HG02981 (cell line): ENCODE measurements around the gene TACC3.

ENCODE experiments used
- ATAC-seq: cut with Tn5 transposase; IDR thresholded peaks from one replicate; pipeline ENCODE4 v1.9.1; 2021; ENCODE audit warnings: mild to moderate bottlenecking, moderate library complexity; ENCODE audit not compliant: unreplicated experiment

TACC3 gene

DNA sequence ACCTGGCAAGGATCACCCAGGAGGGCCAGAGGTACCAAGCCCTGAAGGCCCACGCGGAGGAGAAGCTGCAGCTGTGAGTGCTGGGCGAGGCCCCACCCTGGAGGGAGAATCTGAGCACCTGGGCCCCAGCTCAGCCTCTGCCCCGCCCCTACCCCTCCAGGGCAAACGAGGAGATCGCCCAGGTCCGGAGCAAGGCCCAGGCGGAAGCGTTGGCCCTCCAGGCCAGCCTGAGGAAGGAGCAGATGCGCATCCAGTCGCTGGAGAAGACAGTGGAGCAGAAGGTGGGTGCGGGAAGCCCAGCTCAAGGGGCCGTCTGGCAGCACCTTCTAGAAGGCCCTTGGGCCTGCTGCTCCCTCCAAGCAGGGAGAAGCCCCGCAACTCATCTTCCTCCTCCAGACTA lies 23.2 kb downstream of the TACC3 start:
- no peak for ATAC-seq

DNA sequence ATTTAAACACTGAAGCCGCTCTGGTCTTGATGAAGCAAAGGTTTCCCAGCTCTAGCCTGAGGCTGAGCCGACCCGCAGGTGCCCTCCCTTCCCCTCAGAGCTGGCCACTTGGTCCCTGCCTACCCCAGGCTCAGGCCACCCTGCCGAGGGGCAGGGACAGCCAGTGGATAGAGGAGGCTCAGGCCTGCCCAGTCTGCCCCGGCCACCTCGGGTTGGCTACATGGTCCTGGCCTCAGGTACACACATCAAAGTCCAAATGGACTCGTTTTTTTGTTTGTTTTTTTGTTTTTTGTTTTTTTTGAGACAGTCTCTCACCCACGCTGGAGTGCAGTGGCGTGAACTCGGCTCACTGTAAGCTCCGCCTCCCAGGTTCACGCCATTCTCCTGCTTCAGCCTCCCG lies 23.8 kb downstream of the TACC3 start:
- ATAC-seq: no peak

DNA sequence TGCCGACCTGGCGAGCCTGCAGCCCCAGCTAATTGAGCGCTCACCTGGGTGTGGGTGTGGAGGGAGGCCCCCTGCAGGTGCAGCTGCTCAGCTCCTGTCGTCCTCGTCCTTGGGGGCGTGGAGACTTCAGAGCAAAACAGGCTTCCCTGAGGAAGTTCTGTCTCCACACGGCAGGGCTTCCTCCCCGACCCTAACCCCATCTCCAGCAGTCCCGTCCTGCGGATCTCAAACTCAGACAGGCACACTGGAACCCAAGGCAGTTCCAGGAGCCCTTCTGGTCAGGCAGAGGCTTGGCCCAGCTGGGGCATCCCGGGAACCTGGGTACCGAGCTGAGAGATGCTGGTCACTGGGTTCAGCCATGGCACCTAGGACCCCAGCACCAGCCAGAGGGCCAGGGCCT lies 24.4 kb downstream of the TACC3 start:
- no peak for ATAC-seq

DNA sequence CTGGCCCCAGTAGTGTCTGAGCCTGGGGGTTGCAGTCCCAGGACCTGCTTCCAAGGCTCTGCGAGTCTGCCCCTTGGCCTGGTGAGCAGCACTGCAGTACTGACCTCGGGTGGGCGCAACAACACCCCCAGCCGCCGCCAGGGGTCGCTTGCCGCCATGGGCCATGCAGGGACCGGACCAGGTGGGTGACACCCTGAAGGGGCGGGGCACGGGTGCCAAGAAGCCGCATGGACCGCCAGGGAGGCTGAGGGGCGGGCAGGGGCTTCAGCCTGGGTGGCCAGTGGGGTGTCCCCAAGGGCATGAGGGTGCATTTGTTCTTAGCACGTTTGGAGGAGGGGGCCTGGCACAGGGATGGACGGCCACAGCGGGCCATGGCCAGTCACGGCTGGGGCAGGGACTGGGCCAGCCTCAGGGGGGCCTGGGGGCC lies 25.0 kb downstream of the TACC3 start:
- ATAC-seq: peak; percentile 66

DNA sequence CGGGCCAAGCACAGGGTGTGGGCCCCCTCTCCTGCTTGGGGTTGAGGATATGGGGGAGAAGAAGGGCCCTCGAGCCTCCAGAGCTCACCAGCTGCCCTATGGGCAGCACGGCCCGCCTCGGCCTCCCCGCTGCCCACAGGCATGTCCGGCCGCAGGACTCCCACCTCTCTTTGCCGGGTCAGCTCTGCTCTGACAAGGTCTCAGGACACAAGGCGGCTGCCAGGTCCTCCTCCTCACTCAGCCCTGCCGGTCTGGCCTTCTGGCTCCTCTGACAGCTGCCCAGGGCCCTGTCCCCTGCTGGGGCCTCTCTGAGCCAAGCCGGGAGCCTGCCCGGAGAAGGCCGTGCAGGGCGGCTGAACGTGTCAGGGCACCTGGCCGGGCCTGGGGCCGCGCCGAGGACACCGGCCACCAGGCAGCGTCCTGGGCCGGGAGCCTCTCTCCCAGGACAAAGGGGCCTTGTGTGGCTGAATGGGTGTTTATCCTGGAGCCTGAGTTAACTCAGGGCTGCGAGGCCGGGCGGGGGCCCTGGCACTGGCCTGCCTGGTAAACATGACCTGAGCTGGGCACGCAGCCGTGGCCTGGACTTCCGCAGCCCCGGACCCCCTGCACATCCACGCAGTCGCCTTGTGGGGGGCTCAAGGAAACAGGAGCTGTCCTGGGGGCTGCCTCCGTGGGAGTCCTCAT lies 25.7 kb downstream of the TACC3 start:
- ATAC-seq: no peak

DNA sequence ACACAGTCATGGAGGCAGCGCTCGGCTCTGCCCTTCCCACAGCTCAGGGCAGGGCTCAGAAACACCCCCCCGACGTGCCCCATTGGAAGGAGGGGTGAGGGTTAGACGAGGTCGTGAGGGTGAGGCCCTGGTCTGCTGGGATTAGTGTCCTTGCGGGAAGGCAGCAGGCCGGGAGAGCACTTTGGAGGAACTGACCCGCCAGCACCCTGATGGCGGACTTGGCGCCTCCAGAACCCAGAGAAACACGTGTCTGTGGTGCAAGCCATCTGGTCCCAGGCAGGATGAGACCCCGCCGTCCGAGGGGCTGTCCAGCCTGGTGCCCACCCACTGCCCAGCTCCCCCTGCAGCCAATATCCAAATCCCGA lies 26.3 kb downstream of the TACC3 start:
- no peak for ATAC-seq

DNA sequence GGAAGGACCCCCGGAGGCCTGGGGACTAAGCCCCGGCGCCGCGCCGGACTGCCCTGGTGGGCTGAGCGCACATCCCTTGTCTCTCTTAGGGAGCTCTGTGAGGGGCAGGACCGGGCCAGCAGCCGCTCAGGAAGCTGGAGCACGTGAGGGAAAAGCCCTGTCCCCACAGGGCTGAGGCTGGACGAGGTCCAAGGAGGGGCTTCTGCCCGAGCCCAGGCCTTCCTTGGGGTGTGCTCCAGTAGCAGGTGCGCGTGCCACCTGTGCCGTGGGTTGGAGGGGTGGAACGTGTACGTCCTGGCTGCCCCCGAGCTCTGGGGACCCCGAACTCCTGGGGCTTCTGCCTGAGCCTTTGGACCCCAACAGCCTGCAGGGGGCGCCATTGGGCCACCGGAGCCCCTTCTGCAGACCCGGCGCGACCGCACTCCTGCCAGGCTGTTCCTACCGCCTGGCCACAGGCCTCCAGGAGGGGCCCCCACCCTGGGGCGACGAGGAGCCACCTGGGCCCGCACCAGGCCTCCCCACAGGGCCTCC lies 27.2 kb downstream of the TACC3 start:
- no peak for ATAC-seq

DNA sequence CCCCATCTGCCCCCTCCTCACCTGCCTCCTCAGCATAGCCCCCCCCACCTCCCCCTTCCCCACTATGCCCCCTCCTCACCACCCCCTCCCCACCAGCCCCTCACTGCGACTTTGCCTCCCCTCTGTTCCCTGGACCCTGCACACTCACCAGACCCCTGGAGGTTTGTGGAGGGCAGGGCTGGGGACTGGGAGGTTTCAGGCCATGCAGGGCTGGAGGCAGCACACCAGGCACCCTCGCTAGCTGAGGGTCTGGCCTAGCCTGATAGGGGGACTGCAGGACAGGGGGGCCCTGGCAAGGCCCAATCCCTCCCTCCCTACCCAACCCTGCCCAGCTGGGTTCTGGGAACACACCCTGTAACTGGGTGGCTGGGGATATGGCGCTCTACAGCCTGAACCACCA lies 28.0 kb downstream of the TACC3 start:
- ATAC-seq: no peak

DNA sequence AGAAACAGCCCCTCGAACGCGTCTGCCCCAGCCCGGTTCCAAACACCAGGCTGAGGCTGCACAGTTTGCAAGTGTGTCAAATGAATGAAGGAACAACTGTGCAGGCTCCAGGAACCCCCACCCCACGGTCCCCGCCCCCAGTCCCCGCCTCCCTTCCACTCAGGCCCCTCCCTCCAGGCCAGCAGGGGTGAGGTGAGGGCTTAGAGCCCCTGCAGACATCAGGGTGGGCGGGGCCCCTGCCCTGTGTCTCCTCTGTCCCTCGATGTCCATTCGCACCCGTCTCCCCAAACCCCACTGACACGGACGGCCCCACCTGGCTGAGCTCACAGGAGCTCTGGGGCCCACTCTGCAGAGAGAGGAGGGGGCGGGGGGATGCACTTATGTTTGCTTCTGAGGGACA lies 28.5 kb downstream of the TACC3 start:
- no peak for ATAC-seq

DNA sequence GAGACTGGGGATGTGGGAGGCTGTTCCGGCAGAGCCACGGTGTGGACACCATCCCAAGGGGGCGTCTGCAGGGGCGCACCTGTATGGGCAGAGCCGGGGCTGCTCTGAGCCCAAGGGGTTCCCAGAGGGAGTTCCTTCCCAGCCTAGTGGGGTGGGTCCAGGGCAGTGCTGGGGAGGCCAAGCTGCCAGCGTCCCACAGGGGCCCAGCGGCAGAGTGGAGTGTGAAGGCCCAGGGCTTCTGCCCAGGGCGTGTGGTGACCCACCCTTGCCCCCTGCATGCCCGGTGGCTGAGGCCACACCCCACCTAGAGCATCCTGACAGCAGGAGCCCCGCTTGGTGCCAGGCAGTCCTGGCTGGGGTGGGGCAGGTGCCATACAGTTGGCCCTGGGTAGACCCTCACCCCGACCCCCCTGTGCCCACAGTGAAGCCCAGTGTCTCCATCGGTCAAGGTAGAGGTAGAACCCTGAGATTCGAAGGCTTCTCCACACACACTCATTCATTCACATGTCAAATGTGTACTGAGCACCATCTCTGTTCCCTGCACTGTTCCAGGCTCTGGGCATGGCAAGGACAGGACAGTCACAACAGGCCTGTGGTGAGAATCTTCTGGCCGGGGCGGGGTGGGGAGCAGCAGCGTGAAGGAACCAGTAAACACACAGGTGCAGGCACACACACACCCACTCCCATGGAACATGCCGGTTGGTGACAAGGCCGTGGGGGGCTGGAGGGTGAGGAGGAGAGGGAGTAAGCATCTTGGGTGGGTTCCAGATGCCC lies 29.2 kb downstream of the TACC3 start:
- ATAC-seq: no peak

DNA sequence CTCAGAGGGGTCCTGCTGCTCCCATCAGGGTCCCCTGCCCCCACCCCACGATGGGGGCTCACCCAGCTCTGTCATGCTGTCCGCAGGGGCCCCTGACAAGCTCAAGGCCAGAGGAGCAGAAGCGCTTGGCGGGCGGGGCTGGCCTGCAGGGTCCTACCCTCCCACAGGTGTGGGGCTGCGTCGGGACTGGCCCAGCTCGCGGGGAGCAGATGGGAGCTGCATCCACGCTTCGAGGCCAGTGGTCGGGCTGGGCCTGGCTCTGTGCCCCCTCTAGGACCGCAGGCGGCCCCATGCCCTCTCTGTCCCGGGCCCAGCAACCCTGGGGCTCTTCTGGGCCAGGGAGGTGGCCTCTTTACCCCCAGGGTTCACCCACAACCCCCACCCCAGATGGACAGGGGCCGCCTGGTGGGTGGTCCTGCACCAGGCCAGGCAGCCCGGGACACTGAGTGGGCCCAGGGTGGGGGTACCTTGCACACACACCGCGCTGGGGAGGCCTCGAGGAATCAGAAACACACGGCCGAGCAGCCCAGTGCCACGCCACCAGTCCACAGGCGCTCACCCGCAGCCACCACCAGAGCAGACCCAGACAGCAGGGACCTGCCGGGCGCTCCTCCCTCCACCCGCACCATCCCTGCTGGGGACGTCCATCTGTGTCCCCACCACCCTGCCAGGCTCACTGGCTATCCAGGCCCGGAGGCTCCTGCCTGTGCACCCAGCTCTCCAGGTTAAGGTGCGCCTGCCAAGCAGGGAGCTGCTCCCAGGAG lies 30.0 kb downstream of the TACC3 start:
- no peak for ATAC-seq

DNA sequence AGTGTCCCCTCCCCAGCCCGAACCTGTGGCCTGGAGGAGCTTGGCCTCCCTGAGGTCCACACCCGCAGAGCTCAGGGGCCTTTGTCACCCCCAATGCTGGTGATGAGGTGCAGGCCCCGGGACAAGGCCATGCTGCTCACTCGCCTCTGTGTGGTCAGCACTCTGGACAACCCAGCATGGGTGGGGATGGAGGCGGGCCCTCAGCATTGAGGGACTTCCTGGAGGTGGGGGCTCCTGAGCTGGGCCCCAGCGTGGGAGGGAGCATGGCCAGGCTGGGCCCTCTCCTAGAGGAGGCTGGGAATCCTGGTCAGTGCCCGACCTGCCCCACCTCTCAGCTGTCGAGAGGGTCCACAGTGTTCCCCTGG lies 30.6 kb downstream of the TACC3 start:
- no peak for ATAC-seq

DNA sequence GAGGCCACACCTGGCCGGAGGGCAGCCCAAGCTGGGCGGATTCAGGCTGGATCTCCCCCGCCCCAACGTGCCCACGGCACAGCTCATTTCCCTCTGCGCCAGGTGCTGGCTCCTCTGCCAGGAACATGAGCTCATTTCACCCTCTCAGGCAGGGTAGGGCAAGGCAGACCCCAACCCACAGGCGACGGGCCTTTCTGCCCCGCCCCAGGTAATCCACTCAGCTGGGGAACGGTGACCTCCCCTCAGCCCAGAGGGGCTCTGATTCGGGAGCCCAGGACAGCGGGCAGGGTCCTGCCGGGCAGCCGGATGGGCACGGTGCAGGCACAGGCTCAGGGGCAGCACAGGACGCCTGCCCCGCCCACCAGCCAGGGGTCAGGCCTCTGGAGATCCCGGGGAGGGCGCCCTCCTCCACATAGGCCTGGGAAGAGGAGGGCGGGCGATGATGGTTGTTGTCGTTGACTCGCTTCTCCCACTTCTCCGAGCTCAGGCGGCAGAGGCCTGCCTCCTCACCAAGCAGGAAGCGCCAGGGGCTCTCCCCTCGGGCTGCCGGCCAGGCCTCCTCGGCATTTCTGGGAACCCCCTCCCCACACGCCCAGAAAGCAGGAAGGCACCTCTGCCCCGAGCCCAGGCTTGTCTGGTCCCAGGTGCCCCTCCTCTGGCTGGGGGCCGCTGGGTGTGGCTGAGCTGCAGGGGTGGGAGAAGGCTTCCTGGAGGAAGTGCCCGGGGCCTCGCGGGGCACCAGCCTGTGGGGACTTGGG lies 31.1 kb downstream of the TACC3 start:
- ATAC-seq: no peak

DNA sequence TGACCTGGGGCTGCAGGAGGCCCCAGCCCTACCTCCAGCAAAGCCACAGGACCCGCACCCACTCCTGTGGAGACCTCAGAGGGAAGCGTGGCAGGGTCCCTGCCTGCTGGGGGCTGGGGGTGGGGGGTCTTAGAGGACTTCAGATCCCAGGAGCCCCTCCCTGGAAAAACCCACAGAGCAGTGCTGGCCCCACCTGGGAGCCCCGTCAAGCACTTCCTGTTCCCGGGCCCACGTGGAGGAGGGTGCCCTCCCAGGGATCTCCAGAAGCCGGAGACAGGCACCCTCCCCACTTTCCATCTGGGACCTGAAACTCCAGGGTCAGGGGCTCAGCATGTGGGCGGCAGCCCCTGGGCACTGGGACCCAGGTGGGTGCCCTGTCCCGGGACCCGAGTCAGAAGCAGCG lies 32.0 kb downstream of the TACC3 start:
- ATAC-seq: no peak

DNA sequence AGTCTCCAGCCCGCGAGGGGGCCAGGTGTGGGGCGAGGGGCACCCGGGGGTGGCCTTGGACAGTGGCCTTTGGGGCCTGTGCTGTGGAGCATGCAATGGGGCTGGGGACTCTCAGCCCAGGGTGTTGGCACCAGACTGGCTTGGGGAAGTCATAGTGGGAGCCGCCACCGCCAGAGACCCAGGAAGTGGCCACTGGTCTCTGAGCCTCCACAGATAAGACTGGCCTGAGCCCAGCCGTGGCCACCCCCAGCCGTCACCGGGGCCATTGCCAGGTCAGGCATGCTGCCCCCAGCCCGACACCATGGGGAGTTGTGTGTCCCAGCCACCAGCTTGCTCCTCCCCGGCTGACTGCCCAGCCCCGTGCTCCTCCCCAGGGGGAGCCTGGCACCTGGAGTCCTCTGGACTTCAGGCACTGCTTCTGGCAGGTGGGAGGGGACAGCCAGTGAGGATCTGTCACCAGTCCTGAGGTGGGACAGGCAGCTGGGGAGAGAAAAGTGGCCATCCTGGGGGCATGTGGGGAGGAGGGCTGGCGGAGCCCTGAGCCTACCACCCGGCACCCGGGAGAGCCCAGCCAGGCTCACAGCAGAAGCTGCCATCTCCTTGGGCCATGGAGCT lies 32.5 kb downstream of the TACC3 start:
- ATAC-seq: no peak

DNA sequence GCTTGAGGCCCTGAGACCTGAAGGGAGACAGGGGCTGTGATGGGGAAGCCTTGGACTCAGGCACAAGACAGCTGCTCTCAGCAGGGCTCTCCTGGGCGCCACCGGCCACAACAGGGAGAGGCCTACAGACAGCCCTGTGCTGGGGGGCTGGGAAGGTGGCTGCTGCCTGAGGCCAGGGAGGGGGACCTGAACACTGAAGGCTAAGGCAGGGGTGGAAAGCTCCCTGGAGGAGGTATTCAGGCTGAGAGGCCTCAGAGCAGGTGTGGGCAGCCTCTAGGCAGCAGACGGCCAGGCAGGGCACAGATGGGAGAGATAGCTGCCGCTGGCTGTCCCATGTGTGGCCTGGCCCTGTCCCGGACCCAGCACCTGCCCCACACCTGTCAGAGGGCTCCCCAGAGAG lies 33.0 kb downstream of the TACC3 start:
- ATAC-seq: no peak

DNA sequence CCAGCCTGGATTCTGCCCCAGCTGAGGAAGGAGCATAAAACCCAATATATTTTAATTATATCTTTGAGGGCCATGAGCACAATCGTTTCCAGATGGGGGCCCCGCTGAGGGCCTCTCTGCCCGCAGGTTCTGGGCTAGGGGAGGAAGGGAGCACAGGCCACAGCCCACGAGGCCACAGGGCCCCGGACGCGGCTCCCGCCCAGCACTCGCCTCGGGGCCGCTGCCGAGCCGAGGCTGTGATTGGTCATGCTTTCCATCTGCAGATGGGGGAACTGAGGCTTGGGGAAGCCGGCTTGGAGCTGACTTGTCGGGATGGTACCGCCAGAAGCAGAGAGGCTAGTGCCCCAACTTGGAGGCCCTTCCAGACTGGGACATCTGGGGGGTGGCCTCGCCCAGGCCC lies 34.0 kb downstream of the TACC3 start:
- no peak for ATAC-seq

DNA sequence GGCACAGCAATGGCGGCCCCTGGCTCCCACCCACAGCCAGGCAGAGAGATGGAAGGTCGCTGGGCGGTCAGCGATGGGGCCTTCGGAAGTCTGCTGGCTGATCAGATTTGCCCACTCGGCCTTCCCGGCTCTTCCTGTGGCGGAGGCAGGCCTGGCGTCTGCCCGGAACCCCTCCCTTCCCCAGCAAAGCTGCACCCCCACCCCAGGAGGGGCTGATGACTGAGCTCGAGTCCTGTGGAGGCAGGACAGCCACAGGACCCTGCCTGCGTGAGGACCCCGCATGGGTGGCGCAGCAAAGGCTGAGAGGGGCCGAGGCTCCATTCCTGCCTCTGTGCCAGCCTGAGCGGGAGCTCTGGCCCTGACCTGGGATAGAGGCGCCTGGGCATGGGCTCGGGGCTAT lies 34.8 kb downstream of the TACC3 start:
- ATAC-seq: no peak

DNA sequence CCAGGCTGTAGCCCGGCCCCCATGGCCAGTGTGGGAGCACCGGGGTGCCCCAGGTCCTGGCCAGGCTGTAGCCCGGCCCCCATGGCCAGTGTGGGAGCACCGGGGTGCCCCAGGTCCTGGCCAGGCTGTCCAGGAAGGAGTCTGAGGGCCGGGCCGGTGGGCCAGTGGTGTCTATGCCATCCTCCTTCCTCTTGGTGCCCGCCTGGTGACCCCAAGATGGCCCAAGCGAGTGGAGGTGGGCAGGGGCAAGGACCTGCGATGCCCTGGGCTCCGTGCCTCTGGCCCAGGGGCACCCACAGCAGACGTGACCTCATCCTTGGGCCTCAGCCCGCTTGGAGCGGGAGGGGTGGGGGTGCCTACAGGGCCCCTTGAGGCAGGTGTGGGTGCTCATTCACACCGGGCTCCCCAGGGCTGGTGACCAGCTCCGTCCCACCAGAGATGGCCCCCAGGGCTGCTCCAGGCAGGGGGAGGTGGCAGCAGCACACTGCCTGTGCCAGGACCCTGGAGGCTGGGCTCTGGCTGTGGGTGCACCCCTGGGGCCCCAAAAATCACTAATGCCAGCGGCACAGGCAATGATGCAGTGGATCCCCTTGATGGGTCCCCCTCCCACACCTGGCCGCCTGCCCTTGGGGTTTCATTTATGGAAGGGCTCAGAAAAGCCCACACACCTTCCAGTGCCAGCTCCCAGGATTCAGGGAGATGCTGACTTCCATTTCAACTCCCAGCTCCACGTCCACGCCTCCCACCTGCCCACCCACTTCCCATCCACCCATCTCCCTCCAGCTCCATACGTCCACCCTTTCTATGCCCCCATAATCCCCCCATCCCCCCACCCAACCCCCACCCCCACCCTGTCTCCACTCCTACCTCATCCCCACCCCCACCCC lies 35.8 kb downstream of the TACC3 start:
- no peak for ATAC-seq

DNA sequence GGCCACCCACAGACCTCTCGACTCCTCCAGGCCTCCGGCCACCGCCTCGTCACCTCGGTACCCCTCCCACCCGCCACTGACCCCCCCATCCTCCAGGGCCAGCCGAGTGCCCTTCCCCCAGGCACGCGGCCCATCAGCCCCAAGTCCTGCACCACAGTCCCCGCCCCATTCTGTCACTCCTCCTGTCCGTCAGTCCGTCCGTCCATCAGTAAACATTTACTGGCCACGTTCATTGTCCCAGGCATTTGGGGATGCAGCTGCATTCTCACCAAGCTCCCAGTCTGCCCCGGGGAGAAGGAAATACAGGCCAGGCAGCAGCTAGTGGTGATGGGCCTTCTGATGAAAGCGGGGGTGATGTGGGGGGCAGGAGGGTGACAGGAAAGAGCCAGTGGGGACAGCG lies 36.5 kb downstream of the TACC3 start:
- ATAC-seq: no peak
